Measurements from ENCODE around the gene FECH.
"Not testable (repeated sequence)": the region's sequence is repeated elsewhere in the genome, so short reads cannot be mapped to it uniquely, and the experiment has no call there.

Gene FECH

DNA sequence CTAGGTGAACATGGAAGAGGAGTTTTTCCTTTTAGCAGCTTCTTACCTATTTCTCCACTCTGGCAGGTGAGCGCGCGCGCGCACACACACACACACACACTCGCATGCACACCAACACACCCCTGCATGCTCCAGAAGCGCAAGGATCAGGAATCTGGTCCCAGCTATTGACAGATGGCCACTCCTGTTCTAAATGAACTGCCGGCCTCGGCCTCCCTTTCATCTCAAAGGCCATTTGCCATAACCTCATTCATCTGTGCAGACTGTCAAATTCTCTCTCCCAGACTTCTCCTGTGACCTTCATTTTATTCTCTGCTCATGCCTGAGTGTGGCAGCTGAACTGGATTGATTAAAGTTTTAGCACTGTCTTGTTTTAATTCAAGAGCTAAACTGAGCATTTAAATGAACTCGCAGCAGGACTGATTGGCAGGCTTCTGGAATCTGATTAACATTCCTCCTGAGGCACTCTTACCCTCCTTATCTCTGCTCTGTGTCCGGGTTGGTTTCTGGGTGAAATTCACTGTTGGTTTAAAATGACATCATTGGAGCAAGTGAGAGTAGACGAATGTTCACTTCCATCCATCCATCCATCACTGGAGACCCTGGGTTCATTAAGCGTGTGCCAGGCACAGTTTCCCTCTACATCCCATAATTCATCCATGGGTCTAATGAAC, 58.8 kb downstream of the FECH start:
- no peak for DNase-seq

DNA sequence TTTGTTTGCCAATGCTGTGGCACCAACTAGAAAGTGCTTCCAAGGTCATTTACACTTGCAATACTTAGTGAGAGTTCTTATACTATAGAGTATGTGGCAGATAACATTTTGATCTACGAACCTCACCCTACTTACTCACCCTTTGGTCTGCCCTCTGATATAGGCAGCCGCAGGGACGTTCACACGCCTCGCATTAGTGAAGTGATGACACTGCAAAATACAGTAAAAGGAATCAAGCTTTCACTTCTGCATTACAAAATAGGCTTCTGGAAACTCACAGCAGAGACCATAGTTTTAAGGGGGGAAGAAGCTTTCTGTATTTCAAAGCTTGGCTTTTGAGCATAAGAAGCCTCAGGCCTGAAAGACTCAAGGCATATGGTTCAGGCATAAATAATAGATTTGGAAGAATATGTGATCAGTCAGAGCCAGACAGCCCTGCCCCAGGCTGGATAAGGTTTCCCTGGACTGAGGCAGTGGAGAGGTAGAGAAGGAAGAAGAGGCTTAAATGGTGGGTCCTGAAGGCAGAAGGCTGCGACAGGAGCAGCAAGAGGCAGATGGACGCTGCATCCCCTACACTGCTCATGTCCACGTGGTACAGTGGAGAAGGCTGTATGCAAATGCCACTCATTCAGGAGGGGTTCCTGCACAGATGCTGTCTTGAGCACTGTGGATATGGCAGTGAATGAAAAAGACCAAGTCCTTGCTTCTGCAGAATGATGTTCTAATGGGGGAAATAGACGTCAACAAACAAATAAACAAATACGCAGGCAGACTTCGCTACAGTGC, 63.1 kb downstream of the FECH start:
- no peak for DNase-seq

DNA sequence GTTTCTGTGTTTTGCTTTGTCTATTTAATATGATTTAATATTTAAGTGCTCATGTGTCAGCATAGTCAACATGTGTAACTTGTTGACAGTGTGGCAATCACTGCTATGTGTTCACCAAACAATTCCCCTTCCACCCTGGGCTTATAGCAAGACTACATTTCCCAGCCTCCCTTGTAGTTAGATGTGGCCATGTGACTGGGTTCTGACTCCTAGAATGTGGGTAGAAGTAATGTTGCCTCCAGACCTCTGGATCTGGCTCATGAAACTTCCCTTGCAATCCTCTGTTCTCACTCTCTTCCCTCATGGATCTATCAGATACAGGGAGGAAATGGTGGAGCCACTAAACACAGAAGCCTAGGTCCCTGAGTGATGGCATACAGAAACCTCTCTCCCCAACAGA, 64.2 kb downstream of the FECH start:
- not testable (repeated sequence) for DNase-seq

GRCh38 chr18:57519668-57520424, 66.7 kb downstream of the FECH start:
- DNase-seq = no peak

DNA sequence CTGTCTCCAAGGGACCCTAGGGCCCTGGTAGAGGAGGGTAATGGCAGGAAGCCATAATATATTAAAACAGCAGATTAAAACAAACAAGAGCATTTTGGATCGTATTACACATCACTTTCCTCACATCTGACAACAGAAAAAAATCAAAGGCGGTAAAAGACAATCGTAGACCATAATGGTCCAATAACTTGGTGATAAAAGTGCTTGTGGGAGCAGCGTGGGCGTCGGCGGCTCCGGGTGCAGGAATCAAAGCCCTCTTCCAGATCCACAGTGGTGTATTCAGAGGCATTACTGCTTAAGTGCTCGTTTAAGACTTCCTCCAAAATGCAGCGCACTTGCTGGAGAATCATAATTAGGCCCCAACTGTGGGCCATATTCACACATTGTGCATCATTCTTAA, 68.0 kb downstream of the FECH start:
- DNase-seq = no peak

GRCh38 chr18:57516056-57516455, 70.4 kb downstream of the FECH start:
- peak in 1 of 2 experiments; percentile 0 for DNase-seq

DNA sequence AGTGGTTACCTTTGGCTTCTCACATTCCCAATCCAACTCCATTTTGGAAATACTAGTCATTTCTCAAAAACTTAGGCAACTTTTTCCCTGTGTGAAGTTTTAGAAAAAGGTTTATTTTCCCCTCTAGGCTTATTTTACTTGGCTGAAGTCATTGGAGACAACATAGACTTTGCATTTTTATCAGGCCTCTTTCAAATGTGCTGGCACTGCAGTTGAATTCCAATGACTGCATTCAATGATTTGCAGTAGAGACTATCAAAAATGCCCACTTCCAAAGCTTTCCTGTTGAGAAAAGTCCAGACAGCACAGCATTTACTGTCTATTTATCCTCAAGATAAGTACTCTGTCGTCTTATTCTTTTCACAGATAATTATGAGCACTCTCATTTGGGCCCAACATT, 81.3 kb downstream of the FECH start:
- no peak for DNase-seq

DNA sequence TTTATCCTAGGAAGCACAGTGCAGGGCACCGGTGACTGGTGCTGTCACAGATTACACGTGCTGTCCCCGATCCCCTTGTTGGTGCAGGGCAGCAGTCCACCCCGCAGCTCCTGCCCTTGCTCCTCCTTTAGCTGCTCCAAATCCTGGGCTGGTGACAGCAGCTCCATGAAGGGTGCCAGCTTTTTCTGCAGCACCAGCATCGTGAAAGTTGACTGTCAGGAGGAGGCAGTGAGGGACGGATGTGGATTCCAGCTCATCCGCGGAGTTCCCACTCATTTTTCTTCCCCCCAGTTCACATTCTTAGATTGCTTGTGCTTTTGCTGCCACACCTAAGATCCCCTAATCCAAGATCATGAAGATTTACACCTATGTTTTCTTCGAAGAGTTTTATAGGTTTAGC, 83.9 kb downstream of the FECH start:
- DNase-seq = no peak

GRCh38 chr18:57498682-57499256, 87.7 kb downstream of the FECH start:
- no peak for DNase-seq
